GM13977 (cell line): ENCODE results near the gene MAP1LC3B2.
"Not testable (repeated sequence)": the region's sequence is repeated elsewhere in the genome, so short reads cannot be mapped to it uniquely, and the experiment has no call there.

ENCODE experiments used
- DNase-seq: peaks from one replicate; pipeline ENCODE4 v3.0.0; 2012; ENCODE audit warnings: low spot score
- in situ Hi-C: fragments of 300-500 bp; cut with MboI; formaldehyde crosslinking; loops from one replicate; pipeline ENCODE4 v1.12.0; 2022; ENCODE audit warnings: low sequenced_read_pairs, low pct_unique_long_range_greater_than_20kb, mixed read lengths, inconsistent platforms; ENCODE audit not compliant: unreplicated experiment
- TF ChIP-seq, protein P1 (sequence below): IDR thresholded peaks from 2 replicates; pipeline ENCODE4 v1.5.1; 2012; ENCODE audit warnings: mild to moderate bottlenecking, control low read depth; ENCODE audit not compliant: insufficient read depth; ENCODE audit errors: extremely low read depth, missing control alignments

The MAP1LC3B2 gene

GRCh38 chr12:116564080-116564479 lies 4.9 kb downstream of the MAP1LC3B2 start:
- in situ Hi-C loops = loop anchor here (25.0 kb wide), 1 partner anchor 277 kb away; the partner anchor contains the start of gene MED13L
- TF ChIP-seq, protein P1, sequence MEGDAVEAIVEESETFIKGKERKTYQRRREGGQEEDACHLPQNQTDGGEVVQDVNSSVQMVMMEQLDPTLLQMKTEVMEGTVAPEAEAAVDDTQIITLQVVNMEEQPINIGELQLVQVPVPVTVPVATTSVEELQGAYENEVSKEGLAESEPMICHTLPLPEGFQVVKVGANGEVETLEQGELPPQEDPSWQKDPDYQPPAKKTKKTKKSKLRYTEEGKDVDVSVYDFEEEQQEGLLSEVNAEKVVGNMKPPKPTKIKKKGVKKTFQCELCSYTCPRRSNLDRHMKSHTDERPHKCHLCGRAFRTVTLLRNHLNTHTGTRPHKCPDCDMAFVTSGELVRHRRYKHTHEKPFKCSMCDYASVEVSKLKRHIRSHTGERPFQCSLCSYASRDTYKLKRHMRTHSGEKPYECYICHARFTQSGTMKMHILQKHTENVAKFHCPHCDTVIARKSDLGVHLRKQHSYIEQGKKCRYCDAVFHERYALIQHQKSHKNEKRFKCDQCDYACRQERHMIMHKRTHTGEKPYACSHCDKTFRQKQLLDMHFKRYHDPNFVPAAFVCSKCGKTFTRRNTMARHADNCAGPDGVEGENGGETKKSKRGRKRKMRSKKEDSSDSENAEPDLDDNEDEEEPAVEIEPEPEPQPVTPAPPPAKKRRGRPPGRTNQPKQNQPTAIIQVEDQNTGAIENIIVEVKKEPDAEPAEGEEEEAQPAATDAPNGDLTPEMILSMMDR = no peak

DNA sequence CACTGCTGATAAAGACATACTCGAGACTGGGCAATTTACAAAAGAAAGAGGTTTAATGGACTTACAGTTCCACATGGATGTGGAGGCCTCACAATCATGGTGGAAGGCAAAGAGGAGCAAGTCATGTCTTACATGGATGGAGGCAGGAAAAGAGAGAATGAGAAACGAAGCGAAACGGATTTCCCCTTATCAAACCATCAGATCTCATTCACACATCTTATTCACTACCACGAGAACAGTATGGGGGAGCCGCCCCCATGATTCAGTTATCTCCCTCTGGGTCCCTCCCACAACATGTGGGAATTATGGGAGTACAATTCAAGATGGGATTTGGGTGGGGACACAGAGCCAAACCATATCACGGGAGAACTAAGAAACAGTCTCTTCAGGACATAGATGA lies 6.0 kb downstream of the MAP1LC3B2 start:
- in situ Hi-C loops = loop anchor here (25.0 kb wide), 1 partner anchor 278 kb away; the partner anchor contains the start of gene MED13L
- not testable (repeated sequence) for DNase-seq

More at GRCh38 chr12:116564080-116564479, 4.9 kb downstream of the MAP1LC3B2 start:
- DNase-seq = no peak

DNA sequence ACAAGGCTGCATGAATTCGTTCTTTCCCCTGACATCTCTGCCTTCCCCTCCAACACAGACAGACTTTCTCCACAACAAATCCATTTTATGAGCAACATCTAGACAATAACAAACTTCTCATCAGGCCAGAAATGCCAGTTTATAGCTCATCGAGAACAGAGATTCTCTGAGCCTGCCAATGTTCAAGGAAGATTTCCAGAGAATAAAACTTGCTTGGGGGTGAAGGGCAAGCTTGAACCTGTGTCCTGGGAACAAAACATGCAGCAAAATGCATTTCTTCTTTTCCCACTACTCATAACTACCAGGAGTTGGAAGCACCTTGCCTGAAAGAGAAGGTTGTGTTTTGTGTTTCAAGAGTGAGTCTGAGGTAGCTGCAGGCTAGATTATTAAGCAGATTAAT lies 6.8 kb downstream of the MAP1LC3B2 start:
- DNase-seq = no peak
- in situ Hi-C loops = loop anchor here (25.0 kb wide), 1 partner anchor 279 kb away; the partner anchor contains the start of gene MED13L
- TF ChIP-seq, protein P1 = no peak

DNA sequence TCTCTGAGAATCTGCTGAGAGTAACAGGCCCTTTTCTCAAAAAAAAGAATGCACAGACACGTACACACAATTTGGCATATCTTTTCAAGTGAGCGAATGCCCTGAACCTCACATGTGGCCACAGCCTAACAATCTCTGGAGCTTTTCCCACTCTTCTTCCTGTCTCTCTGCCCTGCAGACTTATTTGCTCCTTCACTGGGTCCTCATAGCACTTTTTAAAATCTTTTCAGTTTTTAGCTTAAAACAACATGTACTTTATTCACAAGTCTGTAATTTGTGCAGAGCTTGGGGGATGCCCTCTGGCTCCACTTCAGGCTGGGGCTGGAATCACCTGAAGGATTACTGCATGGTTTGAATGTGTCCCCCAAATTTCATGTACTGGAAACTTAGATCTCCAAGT lies 9.0 kb downstream of the MAP1LC3B2 start:
- in situ Hi-C loops = loop anchor here (25.0 kb wide), 1 partner anchor 281 kb away; the partner anchor contains the start of gene MED13L
- TF ChIP-seq, protein P1 = no peak
- DNase-seq = no peak

DNA sequence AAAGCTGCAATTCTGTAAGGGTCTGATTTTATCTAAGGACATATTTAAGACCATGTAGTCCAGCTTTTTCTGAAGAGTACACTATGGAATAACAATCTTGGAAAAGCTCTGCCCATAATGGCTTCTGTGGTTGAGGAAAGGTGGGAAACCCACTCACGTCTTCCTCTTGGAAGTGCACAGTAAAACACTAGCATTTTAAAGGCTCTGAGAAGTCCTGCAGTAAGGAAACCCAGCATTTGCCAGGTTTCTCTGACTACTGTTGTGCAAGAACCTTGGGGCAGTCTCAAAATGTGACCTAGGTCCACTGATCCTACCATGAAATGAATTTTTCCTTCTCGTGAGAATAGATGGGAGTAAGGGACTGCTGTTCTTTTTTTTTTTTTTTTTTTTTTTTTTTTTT lies 11.9 kb downstream of the MAP1LC3B2 start:
- TF ChIP-seq, protein P1 = no peak
- DNase-seq = no peak
- in situ Hi-C loops = loop anchor here (25.0 kb wide), 1 partner anchor 284 kb away; the partner anchor contains the start of gene MED13L

- in situ Hi-C loops = loop anchor here (25.0 kb wide), 1 partner anchor 286 kb away; the partner anchor contains the start of gene MED13L
These were observed 14.6 kb downstream of the MAP1LC3B2 start for GRCh38 chr12:116573776-116574175.

GRCh38 chr12:116575754-116576153 lies 16.6 kb downstream of the MAP1LC3B2 start:
- in situ Hi-C loops, DNase-seq: not testable (repeated sequence)

More at GRCh38 chr12:116573776-116574175, 14.6 kb downstream of the MAP1LC3B2 start:
- TF ChIP-seq, protein P1 = no peak
- DNase-seq = no peak

- in situ Hi-C loops = no loop called here
- TF ChIP-seq, protein P1 = no peak
- DNase-seq = no peak
These were observed 18.0 kb downstream of the MAP1LC3B2 start for GRCh38 chr12:116577154-116577561.
